Measurements from ENCODE around the gene PTH2R. TPM values are rescaled to one million over a fixed set of nuclear protein-coding genes. Genes with fewer than 3 reads are reported as not detected.

Gene PTH2R
- total RNA-seq, 1 experiment from 2014 or later: not detected

Other genes starting within 250 kb of the PTH2R start
- gene CRYGA, start 243.2 kb upstream of the PTH2R start, total RNA-seq (2014; rRNA removed): not detected in 2 replicates
- gene C2orf80, start 216.8 kb upstream of the PTH2R start, total RNA-seq (2014; rRNA removed): not detected in 2 replicates
- 71.5 and 73.6 TPM in 2 replicates for gene IDH1, start 151.7 kb upstream of the PTH2R start, total RNA-seq (2014; rRNA removed)
- gene PIKFYVE, start 140.5 kb upstream of the PTH2R start, total RNA-seq (2014; rRNA removed): 18.8 and 19.4 TPM in 2 replicates